ENCODE results near the gene PPM1H.

Gene PPM1H

DNA sequence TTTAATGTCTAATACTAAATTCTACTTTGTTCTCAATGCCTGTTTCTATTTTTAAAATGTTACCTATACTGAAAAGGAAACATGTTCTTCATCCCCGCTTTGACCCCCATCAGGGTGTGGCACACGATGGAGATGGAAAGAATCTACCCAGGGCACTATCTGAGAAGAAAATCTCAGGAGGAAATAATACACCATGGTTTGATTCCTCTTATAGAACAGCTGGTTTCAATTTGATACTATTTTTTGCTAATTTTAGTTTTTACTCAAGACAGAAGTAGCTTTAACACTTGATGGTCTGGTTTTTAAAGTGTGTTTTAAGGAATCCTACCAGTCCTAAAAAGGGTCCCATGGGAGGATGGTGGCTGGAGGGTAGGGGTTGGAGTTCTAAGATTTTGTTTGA lies 56.7 kb downstream of the PPM1H start:
- H3K4me1 ChIP-seq (ENCODE audit: control insufficient read depth, insufficient read depth, low read depth, low read length): peaks cover 9% of the 10 kb centered on the region
- H3K9ac ChIP-seq (ENCODE audit: low read length): no peak overlapping the region
- no peak overlapping the region for H2BK5ac ChIP-seq (ENCODE audit: low read depth, low read length, poor library complexity, severe bottlenecking)
- WGBS: 100% methylated on average over 1 of the region's 2 CpGs
- no peak for DNase-seq
- H3K27me3 ChIP-seq (ENCODE audit: control insufficient read depth in 1 of 2, insufficient read depth in 1 of 2, low read length in 2 of 2): peaks cover 0 to 40% of the 10 kb centered on the region in 2 experiments
- H4K91ac ChIP-seq (ENCODE audit: low read length): no peak overlapping the region
- peaks cover 5% of the 10 kb centered on the region for H3K9me3 ChIP-seq (ENCODE audit: control insufficient read depth, low read length)
- no peak overlapping the region for H3K27ac ChIP-seq (ENCODE audit: low read length, poor library complexity, severe bottlenecking)
- no peak overlapping the region for H2AK5ac ChIP-seq (ENCODE audit: low read length, severe bottlenecking)
- no peak overlapping the region for H3K4ac ChIP-seq (ENCODE audit: low read depth in 1 of 2, low read length in 2 of 2)
- H2AFZ ChIP-seq (ENCODE audit: low read depth, low read length): no peak overlapping the region
- H3K79me1 ChIP-seq (replicated peaks; ENCODE audit: low read length, poor library complexity, severe bottlenecking): peaks cover 9% of the 10 kb centered on the region
- no peak overlapping the region for H3K18ac ChIP-seq (ENCODE audit: low read depth in 1 of 2, low read length in 2 of 2)
- H2BK120ac ChIP-seq (ENCODE audit: low read depth, low read length): no peak overlapping the region
- no peak overlapping the region for H3K14ac ChIP-seq (ENCODE audit: low read length in 2 of 2)
- no peak overlapping the region for H2BK12ac ChIP-seq (ENCODE audit: low read length in 2 of 2)
- no peak overlapping the region for H4K8ac ChIP-seq (ENCODE audit: low read length)
- H3K4me2 ChIP-seq (ENCODE audit: low read length, poor library complexity, severe bottlenecking): no peak overlapping the region
- H3K4me3 ChIP-seq (ENCODE audit: insufficient read depth in 1 of 2, low read depth in 1 of 2, low read length in 2 of 2): no peak overlapping the region
- no peak overlapping the region for H3K23ac ChIP-seq (ENCODE audit: low read length in 2 of 2)
- no peaks in the 10 kb centered on the region for H3K36me3 ChIP-seq (ENCODE audit: control insufficient read depth in 1 of 2, insufficient read depth in 2 of 2, low read depth in 1 of 2, low read length in 2 of 2)
- no peak overlapping the region for H2BK15ac ChIP-seq (ENCODE audit: low read depth, poor library complexity, severe bottlenecking)

DNA sequence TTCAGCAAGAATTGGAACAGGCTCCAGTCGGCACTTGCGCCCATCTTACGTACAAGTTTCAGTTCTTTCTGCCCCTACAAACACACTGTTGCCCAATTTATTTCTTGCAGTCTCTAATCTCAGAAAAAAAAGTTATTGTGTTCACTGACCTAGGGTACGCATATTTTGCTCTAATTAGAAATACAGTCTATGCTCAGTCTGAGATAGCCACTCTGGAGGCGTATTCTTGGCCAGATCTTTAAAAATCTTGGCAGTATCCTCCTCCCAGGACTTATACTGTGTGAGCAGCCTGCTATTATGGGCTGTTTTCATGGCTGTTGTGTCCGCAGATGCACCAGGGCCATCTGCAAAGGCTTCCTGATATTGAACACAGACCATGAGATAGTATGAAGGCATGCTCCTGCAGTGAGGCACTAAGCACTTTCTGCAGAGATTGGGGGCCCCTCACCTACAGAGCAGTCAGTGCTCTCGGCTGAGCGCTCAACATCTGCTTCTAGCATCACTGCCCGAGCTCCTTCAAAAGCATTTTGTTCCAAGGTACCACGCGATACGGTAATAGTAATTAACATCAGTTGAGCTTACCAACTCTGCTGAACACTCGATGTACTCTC lies 57.9 kb downstream of the PPM1H start:
- peak overlapping the region in 1 of 2 experiments; percentile 62 for H3K4me3 ChIP-seq (ENCODE audit: insufficient read depth in 1 of 2, low read depth in 1 of 2, low read length in 2 of 2)
- H3K14ac ChIP-seq (ENCODE audit: low read length in 2 of 2): no peak overlapping the region
- H3K4me1 ChIP-seq (ENCODE audit: control insufficient read depth, insufficient read depth, low read depth, low read length): peaks cover 2% of the 10 kb centered on the region
- no peak overlapping the region for H2AFZ ChIP-seq (ENCODE audit: low read depth, low read length)
- H2BK12ac ChIP-seq (ENCODE audit: low read length in 2 of 2): no peak overlapping the region
- H3K27ac ChIP-seq (ENCODE audit: low read length, poor library complexity, severe bottlenecking): no peak overlapping the region
- H3K4me2 ChIP-seq (ENCODE audit: low read length, poor library complexity, severe bottlenecking): no peak overlapping the region
- peaks cover 9% of the 10 kb centered on the region for H3K79me1 ChIP-seq (replicated peaks; ENCODE audit: low read length, poor library complexity, severe bottlenecking)
- peaks cover 5% of the 10 kb centered on the region for H3K9me3 ChIP-seq (ENCODE audit: control insufficient read depth, low read length)
- no peak overlapping the region for H4K8ac ChIP-seq (ENCODE audit: low read length)
- H3K27me3 ChIP-seq (ENCODE audit: control insufficient read depth in 1 of 2, insufficient read depth in 1 of 2, low read length in 2 of 2): peaks cover 0 to 37% of the 10 kb centered on the region in 2 experiments
- no peak overlapping the region for H2BK120ac ChIP-seq (ENCODE audit: low read depth, low read length)
- H2BK5ac ChIP-seq (ENCODE audit: low read depth, low read length, poor library complexity, severe bottlenecking): no peak overlapping the region
- H4K91ac ChIP-seq (ENCODE audit: low read length): no peak overlapping the region
- DNase-seq: no peak
- no peak overlapping the region for H3K18ac ChIP-seq (ENCODE audit: low read depth in 1 of 2, low read length in 2 of 2)
- H2BK15ac ChIP-seq (ENCODE audit: low read depth, poor library complexity, severe bottlenecking): no peak overlapping the region
- no peak overlapping the region for H3K4ac ChIP-seq (ENCODE audit: low read depth in 1 of 2, low read length in 2 of 2)
- peak overlapping the region; percentile 4 for H3K9ac ChIP-seq (ENCODE audit: low read length)
- no peak overlapping the region for H2AK5ac ChIP-seq (ENCODE audit: low read length, severe bottlenecking)
- 97% methylated on average over 13 of the region's 13 CpGs for WGBS
- no peaks in the 10 kb centered on the region for H3K36me3 ChIP-seq (ENCODE audit: control insufficient read depth in 1 of 2, insufficient read depth in 2 of 2, low read depth in 1 of 2, low read length in 2 of 2)
- H3K23ac ChIP-seq (ENCODE audit: low read length in 2 of 2): no peak overlapping the region

DNA sequence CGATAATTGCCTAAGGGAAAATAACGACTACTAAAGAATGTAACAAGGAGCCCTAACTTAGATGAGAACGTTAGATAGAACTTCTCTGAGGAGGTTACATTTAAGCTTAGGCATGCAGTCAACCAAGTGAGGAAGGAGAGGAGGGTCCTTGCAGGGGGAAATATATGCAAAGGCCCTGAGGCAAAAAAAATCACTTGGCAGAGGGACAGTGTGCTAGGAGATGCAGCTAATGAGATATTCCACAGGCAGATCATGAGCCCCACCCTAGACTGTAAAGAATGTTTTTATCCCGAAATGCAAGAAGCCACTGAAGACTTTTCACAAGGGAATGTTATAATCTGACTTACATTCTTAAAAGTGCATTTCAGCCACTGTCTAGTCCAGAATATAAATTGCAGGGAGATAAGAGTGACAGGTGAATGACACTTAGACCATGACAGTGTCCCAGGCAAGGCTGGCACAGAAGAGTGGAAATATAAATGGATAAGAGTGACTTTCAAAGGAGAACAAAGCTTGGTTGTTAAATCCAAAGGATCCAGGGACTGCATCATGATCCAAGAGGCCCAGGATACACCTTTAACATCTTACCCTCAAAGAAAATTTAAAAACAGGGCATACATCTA lies 61.0 kb downstream of the PPM1H start:
- Histone ChIP-seq H2AK5ac (ENCODE audit: low read length, severe bottlenecking) (no peak overlapping the region), H3K9me3 (ENCODE audit: control insufficient read depth, low read length) (peaks cover 10% of the 10 kb centered on the region)

DNA sequence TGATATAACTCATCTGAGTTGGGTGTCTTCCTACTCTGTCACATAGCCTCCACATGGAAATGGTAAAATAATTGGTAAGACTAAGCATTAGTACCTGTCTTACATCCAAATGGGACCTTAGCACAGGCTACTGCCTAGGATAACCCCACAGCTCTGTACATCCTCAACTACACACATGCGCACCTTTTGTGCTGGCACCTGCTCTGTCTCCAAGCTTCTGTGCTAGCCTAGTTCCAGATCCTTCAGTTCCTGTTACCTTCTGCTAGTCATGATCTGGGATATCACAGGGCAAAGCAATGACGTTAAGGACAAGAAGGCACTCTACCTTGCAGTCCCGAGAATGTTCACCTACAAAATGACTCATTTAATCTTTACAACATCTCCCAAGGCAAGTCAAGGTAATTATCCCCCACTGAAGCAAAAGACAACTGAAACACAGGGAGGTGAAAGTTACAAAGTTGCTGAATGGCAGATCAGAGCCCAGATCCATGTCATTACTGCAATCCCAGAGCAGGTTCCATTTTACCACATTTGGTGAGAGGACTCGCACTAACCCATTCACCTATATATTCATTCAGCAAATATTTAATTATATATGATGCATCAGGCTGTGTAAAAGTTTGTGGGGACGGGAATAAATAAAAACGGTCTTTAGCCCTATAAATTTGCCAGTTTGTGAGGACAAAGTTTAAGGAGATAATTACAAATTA lies 61.7 kb downstream of the PPM1H start:
- no peak overlapping the region for H2BK5ac ChIP-seq (ENCODE audit: low read depth, low read length, poor library complexity, severe bottlenecking)
- H3K14ac ChIP-seq (ENCODE audit: low read length in 2 of 2): no peak overlapping the region
- H3K36me3 ChIP-seq (ENCODE audit: control insufficient read depth in 1 of 2, insufficient read depth in 2 of 2, low read depth in 1 of 2, low read length in 2 of 2): no peaks in the 10 kb centered on the region
- no peak overlapping the region for H2BK12ac ChIP-seq (ENCODE audit: low read length in 2 of 2)
- H3K9ac ChIP-seq (ENCODE audit: low read length): no peak overlapping the region
- H3K4me2 ChIP-seq (ENCODE audit: low read length, poor library complexity, severe bottlenecking): no peak overlapping the region
- H3K18ac ChIP-seq (ENCODE audit: low read depth in 1 of 2, low read length in 2 of 2): no peak overlapping the region
- H2AK5ac ChIP-seq (ENCODE audit: low read length, severe bottlenecking): no peak overlapping the region
- no peak overlapping the region for H2BK120ac ChIP-seq (ENCODE audit: low read depth, low read length)
- H3K4me3 ChIP-seq (ENCODE audit: insufficient read depth in 1 of 2, low read depth in 1 of 2, low read length in 2 of 2): no peak overlapping the region
- H3K4me1 ChIP-seq (ENCODE audit: control insufficient read depth, insufficient read depth, low read depth, low read length): peaks cover 2% of the 10 kb centered on the region
- no peak overlapping the region for H4K8ac ChIP-seq (ENCODE audit: low read length)
- H2BK15ac ChIP-seq (ENCODE audit: low read depth, poor library complexity, severe bottlenecking): no peak overlapping the region
- H3K9me3 ChIP-seq (ENCODE audit: control insufficient read depth, low read length): peaks cover 10% of the 10 kb centered on the region
- H4K91ac ChIP-seq (ENCODE audit: low read length): no peak overlapping the region
- H3K4ac ChIP-seq (ENCODE audit: low read depth in 1 of 2, low read length in 2 of 2): no peak overlapping the region
- DNase-seq: no peak
- peaks cover 8% of the 10 kb centered on the region for H3K79me1 ChIP-seq (replicated peaks; ENCODE audit: low read length, poor library complexity, severe bottlenecking)
- H3K27me3 ChIP-seq (ENCODE audit: control insufficient read depth in 1 of 2, insufficient read depth in 1 of 2, low read length in 2 of 2): peaks cover 0 to 20% of the 10 kb centered on the region in 2 experiments
- no peak overlapping the region for H3K27ac ChIP-seq (ENCODE audit: low read length, poor library complexity, severe bottlenecking)
- H3K23ac ChIP-seq (ENCODE audit: low read length in 2 of 2): no peak overlapping the region
- WGBS: 90% methylated on average over 5 of the region's 6 CpGs
- H2AFZ ChIP-seq (ENCODE audit: low read depth, low read length): no peak overlapping the region

More for the DNA sequence above, 61.0 kb downstream of the PPM1H start:
- H3K14ac ChIP-seq (ENCODE audit: low read length in 2 of 2): no peak overlapping the region
- no peak overlapping the region for H2BK120ac ChIP-seq (ENCODE audit: low read depth, low read length)
- no peak overlapping the region for H3K23ac ChIP-seq (ENCODE audit: low read length in 2 of 2)
- no peak overlapping the region for H3K27ac ChIP-seq (ENCODE audit: low read length, poor library complexity, severe bottlenecking)
- DNase-seq: no peak
- no peak overlapping the region for H4K91ac ChIP-seq (ENCODE audit: low read length)
- no peak overlapping the region for H2BK12ac ChIP-seq (ENCODE audit: low read length in 2 of 2)
- no peak overlapping the region for H3K9ac ChIP-seq (ENCODE audit: low read length)
- no peak overlapping the region for H3K4me3 ChIP-seq (ENCODE audit: insufficient read depth in 1 of 2, low read depth in 1 of 2, low read length in 2 of 2)
- H3K27me3 ChIP-seq (ENCODE audit: control insufficient read depth in 1 of 2, insufficient read depth in 1 of 2, low read length in 2 of 2): peaks cover 0 to 20% of the 10 kb centered on the region in 2 experiments
- H3K4me1 ChIP-seq (ENCODE audit: control insufficient read depth, insufficient read depth, low read depth, low read length): peaks cover 2% of the 10 kb centered on the region
- no peak overlapping the region for H2BK15ac ChIP-seq (ENCODE audit: low read depth, poor library complexity, severe bottlenecking)
- H2BK5ac ChIP-seq (ENCODE audit: low read depth, low read length, poor library complexity, severe bottlenecking): no peak overlapping the region
- H3K36me3 ChIP-seq (ENCODE audit: control insufficient read depth in 1 of 2, insufficient read depth in 2 of 2, low read depth in 1 of 2, low read length in 2 of 2): no peaks in the 10 kb centered on the region
- no peak overlapping the region for H3K4me2 ChIP-seq (ENCODE audit: low read length, poor library complexity, severe bottlenecking)
- no peak overlapping the region for H3K4ac ChIP-seq (ENCODE audit: low read depth in 1 of 2, low read length in 2 of 2)
- 92% methylated on average over 4 of the region's 4 CpGs for WGBS
- H3K79me1 ChIP-seq (replicated peaks; ENCODE audit: low read length, poor library complexity, severe bottlenecking): peaks cover 5% of the 10 kb centered on the region
- H3K18ac ChIP-seq (ENCODE audit: low read depth in 1 of 2, low read length in 2 of 2): no peak overlapping the region
- no peak overlapping the region for H4K8ac ChIP-seq (ENCODE audit: low read length)
- no peak overlapping the region for H2AFZ ChIP-seq (ENCODE audit: low read depth, low read length)

Data from mesenchymal stem cell (in vitro differentiated cells and primary cell).